Measurements from ENCODE around the gene CTNNB1.

Gene CTNNB1

DNA sequence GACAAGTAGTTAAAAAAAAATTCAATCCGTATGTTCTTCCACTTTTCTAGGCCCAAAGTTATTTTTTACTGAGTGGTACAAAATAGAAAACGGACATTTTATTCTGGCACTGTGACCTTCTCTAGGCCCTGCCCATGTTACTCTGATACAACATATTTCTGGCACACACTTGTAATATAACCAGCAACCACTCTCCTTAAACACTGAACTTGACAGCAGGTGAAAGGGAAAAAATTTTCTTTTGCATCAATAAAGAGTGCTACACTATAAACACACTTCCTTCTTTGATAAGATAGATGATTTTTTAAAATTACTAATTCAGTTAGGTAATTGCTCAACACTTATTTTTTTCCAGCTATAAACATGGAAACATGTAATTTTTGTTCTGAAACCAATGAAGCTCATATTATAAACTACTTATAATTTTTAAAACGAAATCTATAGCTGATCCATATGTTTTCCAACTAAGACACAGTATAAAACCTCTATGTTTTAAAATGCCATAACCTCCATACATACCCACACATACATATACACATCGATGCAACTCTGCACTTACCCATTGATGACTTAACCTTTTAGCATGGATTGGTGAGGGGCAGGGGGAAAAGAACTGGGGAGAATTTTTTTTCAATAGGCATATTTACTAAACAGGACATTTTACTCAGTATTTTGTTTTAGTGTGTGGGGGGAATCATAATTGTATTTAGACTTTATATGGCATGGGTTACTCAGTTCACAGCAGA is 5.3 kb upstream of the CTNNB1 start:
- DNase-seq, result no peak

DNA sequence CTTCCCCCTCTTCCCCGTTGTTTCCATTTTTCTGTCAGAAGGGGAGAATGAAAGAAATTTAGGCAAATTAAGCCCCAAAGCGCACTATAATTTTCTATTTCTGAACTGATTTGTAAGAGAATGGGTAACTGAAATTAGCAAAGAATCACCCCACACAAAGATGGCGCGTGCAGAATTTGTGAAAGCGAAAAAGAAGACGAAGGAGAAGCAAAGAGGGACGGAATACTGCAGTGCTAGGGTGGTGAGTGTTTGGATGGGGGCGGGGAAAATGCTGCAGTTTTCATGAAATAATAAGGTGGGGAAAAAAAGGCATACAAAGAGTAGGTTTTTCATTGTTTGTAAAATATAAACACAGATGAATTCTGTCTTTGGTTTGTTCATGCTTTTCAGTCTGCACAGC is 4.6 kb upstream of the CTNNB1 start:
- no peak for DNase-seq

DNA sequence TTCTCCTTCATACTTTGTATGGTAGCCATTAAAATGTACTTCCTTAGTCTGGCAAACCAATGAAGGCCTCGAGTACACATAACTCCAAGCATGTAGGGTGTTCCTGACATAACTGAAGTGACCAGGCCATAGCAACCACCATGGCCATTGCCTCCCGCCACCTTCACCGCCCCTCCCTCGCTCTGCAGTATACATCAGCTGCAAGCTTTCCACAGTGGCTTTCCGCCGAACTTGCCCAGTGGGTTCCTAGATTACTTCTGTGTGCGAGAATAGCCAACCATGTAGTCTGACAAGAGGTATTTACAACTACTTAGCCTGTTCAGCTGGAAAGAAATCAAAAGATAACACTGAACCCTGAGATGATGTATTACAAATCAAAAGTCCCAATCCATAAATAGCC is 3.4 kb upstream of the CTNNB1 start:
- DNase-seq, result no peak

DNA sequence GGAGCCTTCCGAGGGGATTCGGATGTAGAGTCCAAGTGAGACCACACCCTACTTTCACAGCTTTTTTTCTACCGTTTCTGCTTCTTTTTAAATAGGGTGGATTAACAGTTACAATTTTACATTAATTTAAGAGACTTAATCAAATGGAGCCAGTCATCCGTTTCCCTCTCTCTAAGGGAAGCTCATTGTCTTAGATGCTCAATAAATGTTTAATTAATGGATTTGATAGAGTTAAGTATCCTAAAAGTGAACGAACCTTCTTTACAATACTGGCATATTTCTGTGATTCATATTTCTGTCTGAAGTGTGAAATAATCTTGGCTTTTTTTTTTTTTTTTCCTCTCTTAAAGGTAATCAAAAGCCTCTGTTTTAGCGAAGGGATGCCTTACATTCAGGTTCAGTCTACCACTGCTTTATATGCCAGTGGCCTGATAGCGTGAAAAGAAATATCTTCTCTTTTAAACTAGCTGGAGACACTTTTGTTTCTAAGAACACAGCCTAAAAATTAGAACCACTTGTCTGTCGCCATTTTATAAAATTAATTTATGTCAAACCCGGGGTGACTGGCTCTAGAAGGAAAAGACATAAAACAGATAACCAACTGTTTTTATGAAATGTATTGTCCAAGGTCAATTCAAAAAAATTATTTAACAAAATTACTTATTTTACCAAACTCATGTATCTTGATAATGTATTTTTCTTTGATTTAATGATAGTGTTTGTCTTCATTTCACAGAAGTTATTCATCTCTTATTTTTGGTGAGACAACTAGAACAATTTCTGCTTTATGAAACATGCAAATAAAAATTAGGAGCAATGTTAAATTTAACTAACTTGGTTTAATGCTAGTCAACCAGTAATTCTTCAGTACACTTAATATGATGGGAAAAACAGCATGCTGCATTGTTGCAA is 2.5 kb upstream of the CTNNB1 start:
- DNase-seq, result no peak

DNA sequence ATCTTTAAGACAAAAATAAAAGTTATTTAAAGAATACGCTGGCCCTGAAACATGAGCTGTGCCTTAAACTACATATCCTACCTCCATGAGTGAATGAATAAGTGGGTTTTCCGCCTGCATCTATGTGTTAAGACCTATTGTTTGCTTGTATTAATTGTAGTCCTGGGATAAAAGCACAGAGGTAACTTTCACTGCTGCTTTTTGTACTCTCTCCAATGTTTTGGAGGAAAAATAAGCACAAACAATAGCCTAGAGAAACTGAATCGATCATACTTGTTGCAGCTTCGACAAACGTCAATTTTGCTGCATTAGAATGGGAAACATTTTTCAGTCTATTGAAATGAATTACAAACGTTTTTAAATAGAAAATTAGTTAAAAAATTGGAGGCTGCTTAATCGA is 1.3 kb upstream of the CTNNB1 start:
- DNase-seq, result no peak

DNA sequence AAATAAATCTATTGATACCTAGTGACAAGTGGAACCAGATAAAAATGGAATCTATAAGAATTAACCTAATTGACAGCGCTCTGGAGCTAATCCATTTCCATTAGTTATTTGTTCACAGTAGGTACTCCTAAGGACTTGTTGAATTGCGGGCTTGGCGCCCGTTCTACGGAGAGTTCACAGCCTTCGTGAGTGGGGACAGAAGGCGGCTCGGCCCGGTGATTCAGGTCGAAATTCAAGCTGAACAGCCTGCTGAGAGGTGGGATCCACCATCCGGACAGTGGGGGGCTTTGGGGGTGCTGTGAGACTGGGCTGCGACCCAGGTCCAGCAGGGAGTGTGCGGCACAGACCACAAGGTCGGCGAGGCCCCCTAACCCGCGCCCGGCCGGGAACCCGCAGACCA is 779 bp upstream of the CTNNB1 start:
- DNase-seq, result no peak

DNA sequence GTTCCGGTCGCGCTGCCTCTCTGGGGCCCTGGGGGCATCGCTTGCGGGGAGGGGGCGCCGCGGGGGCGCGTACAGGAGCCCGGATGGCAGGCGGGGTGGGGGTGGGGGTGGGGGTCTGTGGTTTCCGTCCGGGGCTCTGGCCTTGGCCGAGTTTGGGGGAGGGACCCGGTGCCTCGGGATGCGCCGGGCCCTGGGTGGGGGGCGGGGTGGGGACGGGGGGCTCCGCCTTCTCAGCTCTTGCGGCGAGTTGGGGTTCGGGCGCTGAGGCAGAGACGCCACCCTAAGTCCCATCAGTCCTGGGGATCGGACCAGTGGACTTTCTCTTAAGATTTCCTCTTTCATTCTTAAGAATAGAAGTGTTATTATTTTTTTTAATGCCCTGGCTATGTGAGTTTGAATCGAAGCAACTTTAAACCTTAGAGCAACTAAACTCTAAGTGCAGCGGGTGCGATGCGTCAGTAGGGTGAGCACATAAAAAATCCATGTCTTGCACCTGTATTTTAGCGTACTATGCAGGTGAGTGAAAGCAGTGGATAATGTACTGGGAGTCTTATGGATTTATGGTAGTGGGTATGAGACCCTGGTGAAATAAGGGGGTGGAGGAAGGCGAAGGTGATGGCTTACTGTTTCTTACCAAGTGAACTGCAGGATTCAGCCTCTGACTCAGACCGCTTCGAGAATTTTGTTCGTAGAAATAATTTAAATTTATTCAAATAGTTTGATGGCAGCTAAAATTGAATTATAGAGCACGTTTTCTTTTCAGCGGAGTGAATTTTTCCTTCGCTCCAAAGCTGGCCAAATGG is 762 bp downstream of the CTNNB1 start:
- DNase-seq, result no peak

DNA sequence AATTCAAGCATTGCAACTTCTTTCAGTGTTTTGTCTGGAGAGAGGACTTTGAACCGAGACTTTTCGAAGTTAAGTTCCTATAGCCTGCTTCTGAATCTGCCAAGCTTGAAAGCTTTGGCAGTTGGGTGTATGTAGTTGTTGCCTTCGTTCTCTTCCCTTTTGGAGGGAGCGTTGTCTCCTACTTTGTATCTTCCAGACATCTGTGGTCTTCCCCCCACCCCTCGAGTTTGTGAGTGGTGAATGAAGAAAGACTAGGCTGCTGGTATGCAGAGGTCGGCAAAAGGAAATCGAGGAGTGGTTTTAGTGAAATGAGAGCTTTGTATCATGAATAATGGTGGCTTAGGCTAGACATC is 1.3 kb downstream of the CTNNB1 start:
- DNase-seq, result no peak

DNA sequence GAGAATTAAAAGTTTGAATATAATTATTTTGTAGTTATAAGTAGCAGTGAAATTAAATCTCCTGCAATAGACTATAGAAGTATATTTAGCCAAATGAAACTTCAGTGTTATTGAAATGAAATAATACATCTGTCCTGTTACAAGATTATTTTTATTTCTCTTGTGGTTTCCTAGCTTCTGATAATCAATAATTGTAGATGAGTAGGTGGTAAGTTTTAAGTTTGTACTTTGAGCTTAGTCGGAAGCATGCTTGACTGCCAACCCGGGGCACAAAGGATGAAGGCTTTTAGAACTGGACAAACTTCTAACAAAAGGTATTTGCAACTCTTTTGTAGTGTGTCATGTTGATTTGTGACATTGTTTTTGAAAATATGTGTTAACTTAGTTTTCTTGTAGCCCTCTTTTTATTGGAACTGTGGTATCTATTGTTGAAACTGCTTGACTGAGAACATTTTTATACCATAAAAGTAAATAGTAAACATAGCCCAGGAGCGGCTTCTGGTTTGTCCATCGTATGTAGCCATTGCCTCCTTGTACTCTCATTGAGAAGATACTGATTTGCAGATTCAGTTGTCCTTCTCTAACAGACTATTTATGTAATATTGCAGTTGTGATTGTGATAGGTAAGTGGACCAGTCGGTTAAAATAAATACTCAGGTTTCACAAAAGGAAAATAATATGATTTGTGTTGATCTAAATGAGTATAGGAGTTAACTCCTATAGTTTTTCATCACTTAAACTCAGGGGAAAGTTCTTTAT is 2.9 kb downstream of the CTNNB1 start:
- DNase-seq, result no peak

DNA sequence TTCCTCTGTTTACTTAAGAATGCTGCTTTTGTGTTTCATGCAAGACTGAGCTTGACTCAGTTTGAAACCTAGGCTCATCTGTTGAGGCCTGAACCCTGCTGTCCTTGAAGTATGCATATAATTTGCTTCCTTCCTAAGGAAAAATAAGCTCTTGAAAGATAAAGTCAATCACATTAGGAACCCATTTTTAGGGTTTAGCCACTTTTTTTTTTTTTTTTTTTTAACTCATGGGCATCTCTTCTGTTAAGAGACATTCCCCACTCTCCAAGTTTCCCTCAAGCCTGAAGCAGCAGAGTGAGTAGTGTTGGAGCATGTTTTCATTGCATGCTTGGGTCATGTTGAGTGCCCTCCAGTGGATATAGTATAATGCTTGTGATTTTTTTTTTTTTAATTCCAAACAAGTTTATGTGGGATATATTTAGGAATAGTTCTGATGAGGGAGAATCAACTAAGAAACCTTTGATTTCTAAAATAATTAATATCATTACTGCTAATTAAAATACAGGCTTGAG is 3.6 kb downstream of the CTNNB1 start:
- DNase-seq, result peak; percentile 20

DNA sequence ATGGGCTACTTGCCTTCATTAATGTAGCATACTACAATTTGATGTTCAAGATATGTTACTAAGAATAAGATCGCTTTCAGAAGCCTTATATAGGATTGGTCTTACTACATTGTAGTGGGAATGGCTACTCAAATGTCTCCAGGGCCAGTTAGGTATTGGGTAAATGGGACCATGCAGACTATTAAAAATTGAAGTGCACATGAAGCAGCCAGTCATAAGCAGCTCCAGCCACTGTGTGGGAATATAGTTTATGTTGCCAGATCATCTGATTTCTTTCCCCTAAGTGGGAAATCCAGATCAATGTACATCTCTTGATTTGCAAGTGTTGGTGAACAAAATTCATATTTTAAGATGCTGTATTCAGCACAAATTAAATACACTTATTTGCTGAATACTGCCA is 5.1 kb downstream of the CTNNB1 start:
- DNase-seq, result no peak

DNA sequence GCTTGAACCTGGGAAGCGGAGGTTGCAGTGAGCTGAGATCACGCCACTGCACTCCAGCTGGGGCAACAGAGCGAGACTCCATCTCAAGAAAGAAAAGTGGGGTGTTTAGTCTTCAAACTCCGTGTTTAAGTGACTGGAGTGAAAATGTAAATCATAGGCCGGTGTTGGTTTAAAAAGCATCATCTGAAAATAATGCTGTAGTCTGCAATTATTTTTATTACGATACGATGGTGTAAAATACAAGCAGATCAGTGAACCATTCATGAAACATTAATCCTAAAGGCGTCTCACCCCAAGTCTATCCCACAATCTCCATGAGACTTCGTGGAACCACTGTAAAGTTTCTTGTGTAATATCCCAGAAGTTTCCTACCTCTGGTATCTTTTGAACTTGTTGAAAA is 6.3 kb downstream of the CTNNB1 start:
- no peak for DNase-seq

DNA sequence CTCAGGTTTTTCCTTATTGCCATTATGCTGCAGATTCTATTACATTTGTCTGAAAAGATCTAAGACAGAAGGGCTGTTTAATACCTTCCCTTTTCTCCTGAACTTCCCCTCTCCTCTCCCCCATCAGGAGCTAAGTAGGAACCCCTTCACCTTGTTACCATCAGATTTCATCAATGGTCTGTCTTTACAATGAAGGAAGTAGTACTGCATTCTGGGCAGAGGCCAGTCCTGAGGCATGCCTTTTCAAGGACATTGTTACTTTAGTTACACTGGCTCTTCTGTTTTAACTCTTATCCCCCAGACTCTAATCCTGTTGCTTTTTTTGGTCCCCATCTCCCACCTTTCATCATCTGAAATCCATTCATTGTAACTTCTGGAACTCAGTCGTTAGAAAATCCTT is 8.1 kb downstream of the CTNNB1 start:
- DNase-seq, result no peak

DNA sequence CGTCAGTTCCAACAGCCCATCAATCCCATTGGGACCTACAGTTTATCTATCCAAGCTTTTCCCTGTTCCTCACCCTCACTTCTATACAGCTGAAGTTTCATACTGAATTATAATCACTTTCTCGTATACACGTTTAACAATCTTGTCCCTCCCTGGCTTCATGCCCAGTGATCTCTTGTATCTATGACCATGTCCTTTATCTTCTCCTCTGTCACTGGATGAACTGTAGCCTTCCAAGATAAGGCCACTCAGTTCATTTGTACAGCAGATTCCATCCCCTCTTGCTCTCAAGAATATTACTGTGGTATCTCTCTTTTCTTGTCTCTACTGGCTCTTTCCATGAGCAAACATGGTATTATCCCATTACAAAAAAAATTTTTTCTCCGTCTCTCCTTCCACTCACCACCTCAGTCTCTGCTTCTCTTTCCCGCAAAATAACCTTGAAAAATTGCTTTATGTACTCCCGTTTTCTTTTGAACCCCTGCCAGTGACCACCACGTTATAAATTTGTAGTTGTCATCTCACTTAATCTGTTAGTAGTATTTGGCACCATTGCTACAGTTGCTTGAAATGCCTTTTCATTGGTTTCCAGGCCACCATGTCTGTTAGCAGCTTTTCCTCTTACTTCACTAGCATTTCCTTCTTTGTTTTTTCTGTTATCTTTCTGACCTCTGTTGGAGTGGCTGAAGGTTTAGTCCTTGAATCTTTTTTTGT is 9.4 kb downstream of the CTNNB1 start:
- DNase-seq, result no peak

DNA sequence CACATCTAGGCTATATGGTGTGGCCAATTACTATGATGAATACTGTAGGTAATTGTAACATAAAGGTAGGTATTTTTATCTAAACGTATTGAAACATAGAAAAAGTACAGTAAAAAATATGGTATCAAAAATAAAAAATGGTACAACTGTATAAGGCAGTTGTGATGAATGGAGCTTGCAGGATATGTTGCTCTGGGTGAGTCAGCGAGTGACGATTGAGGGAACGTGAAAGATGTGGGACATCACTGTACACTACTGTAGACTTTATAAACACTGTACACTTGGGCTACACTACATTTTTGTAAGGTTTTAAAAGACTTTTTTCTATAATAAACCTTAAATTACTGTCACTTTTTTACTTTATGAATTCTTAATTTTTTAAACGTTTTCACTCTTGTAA is 10.3 kb downstream of the CTNNB1 start:
- DNase-seq, result no peak

DNA sequence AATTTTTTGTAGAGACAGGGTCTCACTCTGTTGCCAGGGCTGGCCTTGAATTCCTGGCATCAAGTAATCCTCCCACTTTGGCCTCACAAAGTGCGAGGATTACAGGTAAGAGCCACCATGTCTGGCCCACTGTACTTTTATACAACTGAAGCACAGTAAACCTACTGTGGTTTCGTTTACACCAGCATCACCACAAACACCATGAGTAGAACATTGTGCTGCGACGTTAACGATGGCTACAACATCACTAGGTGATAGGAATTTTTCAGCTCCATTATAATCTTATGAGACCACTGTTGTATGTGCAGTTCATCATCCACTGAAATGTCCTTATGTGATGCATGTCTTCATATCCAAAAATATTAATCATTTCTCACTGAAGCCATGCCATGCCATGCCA is 11.7 kb downstream of the CTNNB1 start:
- no peak for DNase-seq

DNA sequence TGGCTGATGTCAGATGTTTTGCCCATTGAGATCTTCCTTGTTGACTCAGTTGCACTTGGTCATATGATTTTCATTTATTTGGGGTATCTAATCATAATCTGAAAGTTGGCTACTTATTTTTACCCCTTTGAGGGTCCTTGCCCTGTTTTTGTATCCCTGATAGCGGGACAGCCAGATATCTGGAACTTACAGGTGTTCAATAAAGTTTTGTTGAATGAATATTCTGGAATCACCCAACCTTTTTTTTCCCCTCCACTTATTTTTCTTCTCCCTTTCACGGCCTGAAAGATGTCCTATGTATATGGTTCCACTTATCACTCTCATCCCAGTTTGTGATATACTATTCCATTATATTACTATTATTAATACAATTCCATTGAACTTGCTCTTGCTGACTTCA is 12.8 kb downstream of the CTNNB1 start:
- DNase-seq, result no peak

DNA sequence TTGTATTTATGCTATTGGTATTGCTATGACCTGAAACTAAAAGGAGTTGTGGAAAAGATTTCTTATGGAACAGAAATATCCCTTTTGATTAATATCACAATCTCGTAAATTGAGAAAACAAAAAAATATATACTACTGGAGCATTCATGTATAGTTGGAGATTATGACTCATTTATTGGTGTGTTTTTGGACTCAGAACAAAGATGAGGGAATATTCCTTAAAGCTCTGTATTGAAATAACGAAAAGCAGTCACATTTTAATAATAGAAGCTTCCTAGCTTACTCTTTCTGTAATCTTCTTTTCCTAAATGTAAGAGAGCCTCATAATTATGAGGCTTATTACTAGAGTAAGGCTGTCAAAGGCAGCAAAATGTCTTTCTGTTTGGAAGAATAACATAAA is 14.3 kb downstream of the CTNNB1 start:
- no peak for DNase-seq

DNA sequence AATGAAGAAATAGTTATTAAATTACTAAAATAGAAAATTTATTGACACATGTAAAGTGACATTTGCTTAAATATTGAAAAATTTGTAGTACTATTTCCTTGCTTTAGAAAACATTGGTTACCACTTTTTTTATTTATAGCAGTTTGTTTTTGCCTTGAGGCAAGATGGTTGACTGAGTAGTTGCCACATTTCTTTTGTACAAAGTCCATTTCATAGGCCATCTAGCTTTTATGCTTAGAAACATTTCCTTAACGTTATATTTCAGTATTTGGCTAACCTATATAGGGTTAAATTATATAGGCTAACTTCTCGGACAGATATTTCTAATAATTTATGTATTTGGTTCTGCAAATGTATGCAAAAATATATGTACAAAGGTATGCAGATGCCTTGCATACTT is 17.1 kb downstream of the CTNNB1 start:
- DNase-seq, result no peak

DNA sequence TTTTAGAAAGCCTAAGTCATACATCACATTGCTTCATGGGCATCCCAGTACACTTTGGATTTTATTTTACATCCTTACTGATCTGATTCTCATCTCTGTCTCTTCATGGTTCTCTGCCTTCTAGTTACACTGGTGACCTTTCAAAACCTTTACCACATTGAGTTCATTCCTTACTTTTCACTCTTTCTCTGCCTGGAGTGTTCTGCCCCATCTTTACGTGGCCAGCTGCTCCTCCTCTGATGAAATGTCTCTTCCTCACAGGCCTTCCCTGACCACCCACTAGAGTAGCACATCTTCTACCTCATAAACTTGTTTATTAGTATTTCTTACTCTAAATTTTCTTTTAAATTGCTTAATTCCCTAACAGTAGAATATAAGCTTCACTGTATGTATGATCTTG is 17.7 kb downstream of the CTNNB1 start:
- no peak for DNase-seq

DNA sequence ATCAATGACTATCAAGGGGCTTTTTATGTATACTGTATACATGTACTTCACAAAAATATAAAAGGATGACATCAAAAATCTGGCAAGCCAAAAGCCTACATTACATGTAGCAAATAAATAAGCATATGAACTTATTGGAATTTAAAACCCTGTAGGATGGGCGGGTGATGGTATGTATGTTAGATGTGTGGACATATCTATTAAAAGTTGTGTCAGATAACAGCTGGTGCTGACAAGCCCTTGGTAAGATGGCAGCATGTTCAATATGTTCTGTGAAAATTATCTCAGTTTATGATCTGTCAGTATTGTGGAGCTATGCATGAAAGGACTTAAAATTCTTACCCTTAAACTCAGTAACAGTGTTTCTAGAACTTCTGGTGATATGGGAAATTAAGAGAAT is 20.1 kb downstream of the CTNNB1 start:
- no peak for DNase-seq
